Ishikawa (cell line): ENCODE results near the gene SYNPO.

ENCODE experiments used
- CEBPB ChIP-seq: IDR thresholded peaks from 2 replicates; pipeline ENCODE4 v1.6.1; 2012
- EP300 ChIP-seq: IDR thresholded peaks from 2 replicates; pipeline ENCODE4 v1.6.1; 2012; ENCODE audit warnings: borderline replicate concordance
- REST ChIP-seq: IDR thresholded peaks from 2 replicates; pipeline ENCODE4 v1.6.1; 2012; ENCODE audit warnings: low read depth, mild to moderate bottlenecking
- TEAD4 ChIP-seq: IDR thresholded peaks from 2 replicates; pipeline ENCODE4 v1.6.1; 2012

GRCh38 chr5:150604894-150605440, 35.5 kb upstream of the SYNPO start:
- no peak for TF ChIP-seq REST
- TF ChIP-seq TEAD4, result no peak
- no peak for TF ChIP-seq CEBPB
- no peak for TF ChIP-seq EP300
